Measurements from ENCODE around the gene PCBP2.

PCBP2 gene

DNA sequence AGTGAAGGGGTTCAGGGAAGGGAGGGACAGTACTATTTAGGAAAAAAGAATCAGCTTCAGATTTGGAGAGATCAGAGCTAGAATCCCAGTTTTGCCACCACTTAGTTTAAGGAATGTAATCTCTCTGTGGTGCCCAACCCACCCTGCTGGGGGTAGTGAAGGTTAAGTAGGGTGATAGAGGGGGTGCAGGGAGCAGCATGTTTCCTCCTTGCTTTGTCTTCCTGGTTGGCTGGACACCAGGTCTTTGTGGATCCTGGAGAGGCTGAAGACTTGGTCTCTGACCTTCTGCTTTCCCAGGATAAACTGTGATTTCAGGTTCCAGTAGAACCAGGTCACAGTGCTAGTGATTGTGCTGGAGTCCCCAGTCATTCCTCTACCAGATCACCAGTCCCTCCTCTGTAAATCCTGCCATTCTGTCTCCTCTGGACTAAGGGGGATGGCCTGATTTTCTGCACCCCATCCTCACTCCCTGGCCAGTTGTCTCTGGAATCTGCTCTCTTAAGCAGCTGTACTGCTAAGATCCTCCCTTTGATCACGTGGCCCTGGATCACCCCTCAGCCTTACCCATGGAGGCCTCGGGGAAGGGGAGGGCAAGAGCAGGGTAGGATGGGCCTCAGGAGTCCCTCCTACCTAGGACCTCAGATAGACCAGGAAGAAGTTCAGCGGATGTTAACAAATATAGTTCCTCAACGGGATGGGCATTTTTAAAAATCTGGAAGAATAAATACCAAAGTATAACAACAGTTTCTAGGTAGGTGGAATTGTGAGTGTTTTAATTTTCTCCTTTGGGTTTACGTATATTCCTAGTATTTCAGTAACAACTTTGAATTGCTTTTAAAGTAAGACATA lies 44.2 kb downstream of the PCBP2 start:
- H3K27ac ChIP-seq, result peak overlapping the region; percentile 9; the same call in 1 of the 2 replicates
- TF ChIP-seq, protein P1, sequence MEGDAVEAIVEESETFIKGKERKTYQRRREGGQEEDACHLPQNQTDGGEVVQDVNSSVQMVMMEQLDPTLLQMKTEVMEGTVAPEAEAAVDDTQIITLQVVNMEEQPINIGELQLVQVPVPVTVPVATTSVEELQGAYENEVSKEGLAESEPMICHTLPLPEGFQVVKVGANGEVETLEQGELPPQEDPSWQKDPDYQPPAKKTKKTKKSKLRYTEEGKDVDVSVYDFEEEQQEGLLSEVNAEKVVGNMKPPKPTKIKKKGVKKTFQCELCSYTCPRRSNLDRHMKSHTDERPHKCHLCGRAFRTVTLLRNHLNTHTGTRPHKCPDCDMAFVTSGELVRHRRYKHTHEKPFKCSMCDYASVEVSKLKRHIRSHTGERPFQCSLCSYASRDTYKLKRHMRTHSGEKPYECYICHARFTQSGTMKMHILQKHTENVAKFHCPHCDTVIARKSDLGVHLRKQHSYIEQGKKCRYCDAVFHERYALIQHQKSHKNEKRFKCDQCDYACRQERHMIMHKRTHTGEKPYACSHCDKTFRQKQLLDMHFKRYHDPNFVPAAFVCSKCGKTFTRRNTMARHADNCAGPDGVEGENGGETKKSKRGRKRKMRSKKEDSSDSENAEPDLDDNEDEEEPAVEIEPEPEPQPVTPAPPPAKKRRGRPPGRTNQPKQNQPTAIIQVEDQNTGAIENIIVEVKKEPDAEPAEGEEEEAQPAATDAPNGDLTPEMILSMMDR (conservative IDR thresholded peaks at IDR 0.05), result no peak

- TF ChIP-seq, protein P1 (conservative IDR thresholded peaks at IDR 0.05), result no peak
- H3K27ac ChIP-seq, result no peak overlapping the region
Measured at GRCh38 chr12:53496752-53497032, 44.8 kb downstream of the PCBP2 start.

DNA sequence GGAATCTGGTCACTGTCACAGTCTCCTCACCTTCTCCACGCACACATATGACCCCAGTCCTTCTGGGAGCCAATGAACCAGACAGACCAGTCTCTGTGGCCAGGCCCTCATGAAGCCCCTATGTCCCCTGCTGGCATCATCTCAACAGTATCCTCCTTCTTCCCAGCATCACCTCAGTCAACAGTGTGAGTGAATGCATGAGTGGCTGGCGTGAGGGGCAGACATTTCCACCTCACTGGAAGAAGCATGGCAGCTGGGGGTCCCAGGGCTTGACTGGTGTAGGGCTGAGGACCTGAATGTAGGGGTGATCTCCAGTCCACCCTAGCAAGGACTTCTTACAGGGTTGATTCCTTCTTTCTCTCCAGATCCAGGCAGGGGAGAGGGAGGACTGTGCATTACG lies 45.6 kb downstream of the PCBP2 start:
- no peak overlapping the region; the same call in 1 of the 2 replicates for H3K27ac ChIP-seq

DNA sequence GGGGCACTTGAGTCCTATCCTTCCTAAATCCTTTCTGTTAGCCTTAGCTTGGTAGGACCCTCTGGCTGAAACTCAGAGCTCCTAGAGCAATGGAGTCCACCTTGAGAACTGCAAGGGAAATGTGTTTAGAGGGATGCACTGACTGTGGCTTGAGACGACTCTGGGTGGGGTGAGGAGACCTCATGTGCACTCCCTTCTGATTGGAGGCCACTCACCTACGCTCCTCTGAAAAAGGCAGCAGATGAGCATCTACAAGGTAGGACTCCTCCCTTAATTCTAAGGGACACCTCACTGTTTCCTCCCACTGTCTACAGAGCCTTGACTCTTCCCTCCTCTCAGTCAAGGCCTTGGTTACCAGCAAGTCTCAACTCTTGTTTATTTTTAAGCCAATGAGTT lies 46.3 kb downstream of the PCBP2 start:
- peak overlapping the region; percentile 99; the same call in 1 of the 2 replicates for H3K27ac ChIP-seq
- TF ChIP-seq, protein P1 (conservative IDR thresholded peaks at IDR 0.05), result no peak

More for the DNA sequence above, 45.6 kb downstream of the PCBP2 start:
- TF ChIP-seq, protein P1 (conservative IDR thresholded peaks at IDR 0.05), result no peak

GRCh38 chr12:53499266-53500141 lies 47.6 kb downstream of the PCBP2 start, which contains the start of gene MAP3K12:
Gene MAP3K12, minus strand, starts transcription at chr12:53499458. Its CDS starts 12,067 bp downstream, at chr12:53487391.
- peak within 1 kb of the TSS; percentile 99 for H3K27ac ChIP-seq
- TF ChIP-seq, protein P1 (conservative IDR thresholded peaks at IDR 0.05), result peak; percentile 17; the same call in 1 of the 2 replicates

- peak overlapping the region; percentile 99 for H3K27ac ChIP-seq
- TF ChIP-seq, protein P1 (conservative IDR thresholded peaks at IDR 0.05), result no peak
Measured at GRCh38 chr12:53500142-53500775, 48.4 kb downstream of the PCBP2 start.
